ENCODE results near the gene RTN4. TPM values are rescaled to one million over a fixed set of nuclear protein-coding genes. Genes with fewer than 3 reads are reported as not detected.
A peak's percentile ranks its signal among the peaks of the same experiment; 100 is the strongest.

The RTN4 gene
- total RNA-seq, 4 donors from 2014 or later: 234 to 395 (median 319) TPM

GRCh38 chr2:54949431-54949830, 100.8 kb downstream of the RTN4 start:
- Histone ChIP-seq H3K4me3 (no peak overlapping the region), H3K36me3 (no peaks in the 10 kb centered on the region), H3K27ac (no peak overlapping the region), H3K9me3 (no peaks in the 10 kb centered on the region), H3K27me3 (no peaks in the 10 kb centered on the region), H3K4me1 (peaks cover 28% of the 10 kb centered on the region)
- TF ChIP-seq CTCF (IDR thresholded peaks at IDR 0.05) (no peak), POLR2A (IDR thresholded peaks at IDR 0.05) (no peak), POLR2AphosphoS5 (IDR thresholded peaks at IDR 0.05) (no peak), EP300 (IDR thresholded peaks at IDR 0.05) (no peak)
- no peak for DNase-seq (ENCODE audit: low spot score in 2 of 2)
- 93% methylated on average over 6 of the region's 6 CpGs for WGBS

GRCh38 chr2:54948120-54948519, 102.1 kb downstream of the RTN4 start:
- TF ChIP-seq CTCF (IDR thresholded peaks at IDR 0.05): no peak
- TF ChIP-seq EP300 (IDR thresholded peaks at IDR 0.05): no peak
- no peak for TF ChIP-seq POLR2AphosphoS5 (IDR thresholded peaks at IDR 0.05)
- TF ChIP-seq POLR2A (IDR thresholded peaks at IDR 0.05): no peak
- Histone ChIP-seq H3K9me3 (no peaks in the 10 kb centered on the region), H3K27ac (peak overlapping the region; percentile 86), H3K36me3 (no peaks in the 10 kb centered on the region), H3K4me3 (no peak overlapping the region), H3K4me1 (peaks cover 28% of the 10 kb centered on the region), H3K27me3 (no peaks in the 10 kb centered on the region)
- 94% methylated on average over 11 of the region's 12 CpGs for WGBS
- DNase-seq (ENCODE audit: low spot score in 2 of 2): no peak

DNA sequence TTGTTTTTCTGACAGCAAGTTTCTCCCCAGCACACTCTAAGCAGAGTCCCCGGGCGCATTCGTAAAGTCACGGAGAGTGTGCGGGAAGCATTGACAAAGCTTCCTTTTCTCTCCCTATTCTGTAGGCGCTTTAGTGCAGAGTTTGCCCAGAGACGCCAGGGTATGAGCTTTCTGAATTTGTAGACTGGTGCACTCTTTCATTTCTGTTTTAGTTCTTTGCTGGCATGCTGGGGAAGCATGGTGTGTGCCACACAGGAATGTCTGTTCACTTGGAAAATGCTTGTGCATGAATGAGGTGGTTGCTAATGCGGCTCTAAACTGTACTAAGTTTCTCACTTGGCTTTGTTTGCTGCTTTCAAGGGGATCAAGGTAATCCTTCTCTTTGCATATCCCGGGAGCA, 102.6 kb downstream of the RTN4 start:
- no peaks in the 10 kb centered on the region for H3K27me3 ChIP-seq
- peak overlapping the region; percentile 86 for H3K27ac ChIP-seq
- no peak for TF ChIP-seq EP300 (IDR thresholded peaks at IDR 0.05)
- TF ChIP-seq POLR2A (IDR thresholded peaks at IDR 0.05): no peak
- TF ChIP-seq POLR2AphosphoS5 (IDR thresholded peaks at IDR 0.05): no peak
- TF ChIP-seq CTCF (IDR thresholded peaks at IDR 0.05): no peak
- DNase-seq (ENCODE audit: low spot score in 2 of 2): no peak
- H3K4me3 ChIP-seq: no peak overlapping the region
- peaks cover 28% of the 10 kb centered on the region for H3K4me1 ChIP-seq
- H3K9me3 ChIP-seq: no peaks in the 10 kb centered on the region
- H3K36me3 ChIP-seq: no peaks in the 10 kb centered on the region
- WGBS: 70% methylated on average over 9 of the region's 9 CpGs

DNA sequence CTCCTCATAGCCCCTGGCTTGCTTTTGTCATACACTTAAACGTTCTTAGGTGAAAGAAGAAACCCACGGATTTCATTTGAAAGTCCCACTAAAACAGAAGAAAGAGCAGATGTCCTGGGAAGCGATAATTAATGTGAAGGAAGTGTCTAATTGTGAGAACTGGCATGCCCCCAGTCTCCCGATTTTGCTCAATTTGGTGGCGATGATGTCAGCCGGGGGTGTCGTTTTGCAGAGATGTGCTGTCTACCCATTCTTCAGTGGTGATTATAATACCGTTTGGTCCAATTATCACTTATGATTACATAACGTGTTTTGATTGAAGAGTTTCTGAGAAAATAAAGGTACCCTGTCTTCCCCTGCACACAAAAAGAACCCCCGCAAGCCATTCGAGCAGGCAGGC, 103.1 kb downstream of the RTN4 start:
- H3K36me3 ChIP-seq: no peaks in the 10 kb centered on the region
- TF ChIP-seq CTCF (IDR thresholded peaks at IDR 0.05) (no peak), EP300 (IDR thresholded peaks at IDR 0.05) (no peak), POLR2AphosphoS5 (IDR thresholded peaks at IDR 0.05) (no peak), POLR2A (IDR thresholded peaks at IDR 0.05) (no peak)
- H3K27me3 ChIP-seq: no peaks in the 10 kb centered on the region
- H3K4me1 ChIP-seq: peaks cover 28% of the 10 kb centered on the region
- H3K4me3 ChIP-seq: no peak overlapping the region
- 57% methylated on average over 11 of the region's 11 CpGs for WGBS
- peak overlapping the region; percentile 86 for H3K27ac ChIP-seq
- DNase-seq (ENCODE audit: low spot score in 2 of 2): no peak
- no peaks in the 10 kb centered on the region for H3K9me3 ChIP-seq

- H3K27ac ChIP-seq: peak overlapping the region; percentile 86
- no peaks in the 10 kb centered on the region for H3K36me3 ChIP-seq
- TF ChIP-seq POLR2AphosphoS5 (IDR thresholded peaks at IDR 0.05) (no peak), CTCF (IDR thresholded peaks at IDR 0.05) (no peak), POLR2A (IDR thresholded peaks at IDR 0.05) (no peak)
- H3K4me3 ChIP-seq: peak overlapping the region; percentile 1
- WGBS: 43% methylated on average over 9 of the region's 9 CpGs
- DNase-seq (ENCODE audit: low spot score in 2 of 2): no peak
- H3K27me3 ChIP-seq: no peaks in the 10 kb centered on the region
- H3K9me3 ChIP-seq: no peaks in the 10 kb centered on the region
- H3K4me1 ChIP-seq: peaks cover 28% of the 10 kb centered on the region
Observed at GRCh38 chr2:54946220-54946805, 103.9 kb downstream of the RTN4 start.
